Upper lobe of left lung (tissue), 6 donors: ENCODE data around the gene CACNB2. TPM values are rescaled to one million over a fixed set of nuclear protein-coding genes. Genes with fewer than 3 reads are reported as not detected.

ENCODE experiments used
- ATAC-seq, 2 donors: fragments of 200-7000 bp; cut with Tn5 transposase; one replicate each; pipeline ENCODE4 v1.9.1; 2022; ENCODE audit warnings: mild to moderate bottlenecking in 2 of 2, moderate library complexity in 2 of 2; ENCODE audit not compliant: low FRiP score in 2 of 2
- DNase-seq, 2 donors: peaks; one replicate each; pipeline ENCODE4 v3.0.0-alpha.2; 2019 to 2020
- H3K27ac ChIP-seq, 4 donors: fragments of 200-600 bp; sonication (generic); one replicate each; pipeline ENCODE4 v1.5.1; 2016 to 2019
- H3K27me3 ChIP-seq, 4 donors: fragments of 200-600 bp; sonication (generic); one replicate each; pipeline ENCODE4 v1.5.1; 2017 to 2019
- H3K36me3 ChIP-seq, 4 donors: fragments of 200-600 bp; sonication (generic); one replicate each; pipeline ENCODE4 v1.5.1; 2016 to 2019
- H3K4me1 ChIP-seq, 4 donors: fragments of 200-600 bp; sonication (generic); one replicate each; pipeline ENCODE4 v1.5.1; 2018 to 2019
- H3K4me3 ChIP-seq, 4 donors: fragments of 200-600 bp; sonication (generic); one replicate each; pipeline ENCODE4 v1.5.1; 2017 to 2019; ENCODE audit warnings: mild to moderate bottlenecking in 2 of 4, moderate library complexity in 1 of 4
- H3K9me3 ChIP-seq, 4 donors: fragments of 200-600 bp; sonication (generic); one replicate each; pipeline ENCODE4 v1.5.1; 2018 to 2019
- EP300 ChIP-seq, 4 donors: sonication (generic); formaldehyde crosslinking; IDR thresholded peaks; one replicate each; pipeline ENCODE4 v1.5.1; 2017; ENCODE audit warnings: antibody characterized with exemption in 4 of 4, control low read depth in 2 of 4
- POLR2A ChIP-seq, 4 donors: fragments of 450-650 bp; IDR thresholded peaks; one replicate each; pipeline ENCODE4 v1.5.1; 2016 to 2017; ENCODE audit warnings: antibody characterized with exemption in 4 of 4, mild to moderate bottlenecking in 2 of 4
- POLR2AphosphoS5 ChIP-seq, 2 donors: sonication (generic); formaldehyde crosslinking; IDR thresholded peaks; one replicate each; pipeline ENCODE4 v1.5.1; 2017; ENCODE audit warnings: antibody characterized with exemption in 2 of 2
- WGBS, 2 donors: methylation state at CpG; one replicate each; pipeline ENCODE4 v1.1.5; 2017 to 2018; 5-methylcytosine and 5-hydroxymethylcytosine counted together
- total RNA-seq, 6 donors: library from RNA; depleted of rRNA in 4 of 6; stranded (reverse); fragments of >200 nt in 4 of 6; gene quantifications; one replicate each; pipeline versions ENCODE4 v1.1.0 to v1.2.1, GENCODE V29; 2016 to 2021
- TF ChIP-seq, protein P1 (sequence below), 6 experiments: fragments of 450-650 bp in 4 of 6; fragments of 200-600 bp in 2 of 6; sonication (generic) in 2 of 6; IDR thresholded peaks; one replicate each; pipeline ENCODE4 v1.5.1; 2016 to 2019; ENCODE audit warnings: antibody characterized with exemption in 6 of 6
- donor health status: DM: no; HTN: no; CAD: no; lungs with moderate emphysema.
- donor health status: DM: no; HTN: yes; CAD: no; lungs with severe emphysema.

The CACNB2 gene
- total RNA-seq, 6 donors from 2014 or later, result 1.4 to 6.3 (median 2.9) TPM

GRCh38 chr10:18401416-18402195 is 261.4 kb downstream of the CACNB2 start:
- no peak for DNase-seq
- Histone ChIP-seq H3K27ac (no peak overlapping the region), H3K4me1 (peaks cover 0 to 8% (median 4%) of the 10 kb centered on the region in 4 donors), H3K9me3 (no peaks in the 10 kb centered on the region), H3K4me3 (no peak overlapping the region), H3K36me3 (no peaks in the 10 kb centered on the region), H3K27me3 (no peaks in the 10 kb centered on the region)
- TF ChIP-seq EP300 (IDR thresholded peaks at IDR 0.05), result no peak
- no peak for TF ChIP-seq POLR2A (IDR thresholded peaks at IDR 0.05)
- TF ChIP-seq POLR2AphosphoS5 (IDR thresholded peaks at IDR 0.05), result no peak
- TF ChIP-seq, protein P1, sequence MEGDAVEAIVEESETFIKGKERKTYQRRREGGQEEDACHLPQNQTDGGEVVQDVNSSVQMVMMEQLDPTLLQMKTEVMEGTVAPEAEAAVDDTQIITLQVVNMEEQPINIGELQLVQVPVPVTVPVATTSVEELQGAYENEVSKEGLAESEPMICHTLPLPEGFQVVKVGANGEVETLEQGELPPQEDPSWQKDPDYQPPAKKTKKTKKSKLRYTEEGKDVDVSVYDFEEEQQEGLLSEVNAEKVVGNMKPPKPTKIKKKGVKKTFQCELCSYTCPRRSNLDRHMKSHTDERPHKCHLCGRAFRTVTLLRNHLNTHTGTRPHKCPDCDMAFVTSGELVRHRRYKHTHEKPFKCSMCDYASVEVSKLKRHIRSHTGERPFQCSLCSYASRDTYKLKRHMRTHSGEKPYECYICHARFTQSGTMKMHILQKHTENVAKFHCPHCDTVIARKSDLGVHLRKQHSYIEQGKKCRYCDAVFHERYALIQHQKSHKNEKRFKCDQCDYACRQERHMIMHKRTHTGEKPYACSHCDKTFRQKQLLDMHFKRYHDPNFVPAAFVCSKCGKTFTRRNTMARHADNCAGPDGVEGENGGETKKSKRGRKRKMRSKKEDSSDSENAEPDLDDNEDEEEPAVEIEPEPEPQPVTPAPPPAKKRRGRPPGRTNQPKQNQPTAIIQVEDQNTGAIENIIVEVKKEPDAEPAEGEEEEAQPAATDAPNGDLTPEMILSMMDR (IDR thresholded peaks at IDR 0.05), result no peak
- 85 to 90% methylated on average over 12 of the region's 12 CpGs for WGBS, 2 donors
- ATAC-seq, result no peak

DNA sequence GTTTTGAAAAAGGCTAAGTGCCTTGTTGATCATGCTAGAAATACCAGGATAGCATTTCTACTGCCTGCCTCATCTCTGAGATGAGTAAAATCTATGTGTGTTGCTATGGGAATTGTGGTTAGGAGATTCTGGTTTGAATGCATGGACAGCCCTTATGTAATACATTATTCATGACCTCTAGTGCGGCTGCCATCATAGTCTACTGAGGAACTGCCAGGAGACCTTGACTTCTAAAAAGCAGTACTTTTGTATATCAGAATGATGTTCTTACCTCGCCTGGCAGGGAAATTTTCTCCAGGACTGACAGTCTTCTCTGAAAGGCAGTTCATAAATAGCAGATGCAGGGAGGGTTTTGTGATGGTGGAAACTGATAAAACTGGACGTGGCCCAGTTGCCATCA is 262.6 kb downstream of the CACNB2 start:
- H3K27me3 ChIP-seq, result no peaks in the 10 kb centered on the region
- H3K9me3 ChIP-seq, result no peaks in the 10 kb centered on the region
- TF ChIP-seq EP300 (IDR thresholded peaks at IDR 0.05), result no peak
- TF ChIP-seq POLR2AphosphoS5 (IDR thresholded peaks at IDR 0.05), result no peak
- TF ChIP-seq POLR2A (IDR thresholded peaks at IDR 0.05), result no peak
- TF ChIP-seq, protein P1 (IDR thresholded peaks at IDR 0.05), result no peak
- 86 to 88% methylated on average over 3 of the region's 3 CpGs for WGBS, 2 donors
- H3K4me1 ChIP-seq, result peaks cover 0 to 8% (median 4%) of the 10 kb centered on the region in 4 donors
- H3K27ac ChIP-seq, result no peak overlapping the region
- DNase-seq, result no peak
- no peak overlapping the region for H3K4me3 ChIP-seq
- H3K36me3 ChIP-seq, result no peaks in the 10 kb centered on the region
- no peak for ATAC-seq

- TF ChIP-seq EP300 (IDR thresholded peaks at IDR 0.05) (no peak), POLR2A (IDR thresholded peaks at IDR 0.05) (no peak), POLR2AphosphoS5 (IDR thresholded peaks at IDR 0.05) (no peak)
- TF ChIP-seq, protein P1 (IDR thresholded peaks at IDR 0.05), result no peak
- no peaks in the 10 kb centered on the region for H3K9me3 ChIP-seq
- 78 to 86% methylated on average over 5 of the region's 5 CpGs for WGBS, 2 donors
- peaks cover 0 to 8% (median 4%) of the 10 kb centered on the region in 4 donors for H3K4me1 ChIP-seq
- ATAC-seq (no peak), DNase-seq (no peak)
- H3K27me3 ChIP-seq, result no peaks in the 10 kb centered on the region
- no peak overlapping the region for H3K4me3 ChIP-seq
- H3K27ac ChIP-seq, result no peak overlapping the region
- no peaks in the 10 kb centered on the region for H3K36me3 ChIP-seq
Observed at GRCh38 chr10:18404530-18404929, 264.3 kb downstream of the CACNB2 start.

DNA sequence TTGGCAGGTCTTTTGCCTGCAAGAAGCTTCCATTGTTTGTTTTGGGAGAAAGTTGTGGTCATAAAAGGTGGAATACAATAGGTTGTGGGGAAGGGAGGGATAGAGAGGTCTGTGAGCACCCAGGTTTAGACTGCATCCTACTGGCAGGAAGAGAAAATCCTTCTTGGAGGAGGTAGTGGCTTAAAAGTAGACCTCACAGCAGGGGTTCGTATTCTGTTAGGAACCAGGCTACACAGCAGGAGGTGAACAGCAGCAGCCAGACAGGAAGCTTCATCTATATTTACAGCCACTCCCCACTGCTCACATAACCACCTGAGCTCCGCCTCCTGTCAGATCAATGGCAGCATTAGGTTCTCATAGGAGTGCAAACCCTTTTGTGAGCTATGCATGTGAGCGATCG is 265.9 kb downstream of the CACNB2 start:
- WGBS, 2 donors, result 92 to 93% methylated on average over 3 to 4 of the region's 4 CpGs
- ATAC-seq (no peak), DNase-seq (no peak)
- Histone ChIP-seq H3K27me3 (no peaks in the 10 kb centered on the region), H3K4me3 (no peak overlapping the region), H3K9me3 (no peaks in the 10 kb centered on the region), H3K27ac (no peak overlapping the region), H3K36me3 (no peaks in the 10 kb centered on the region), H3K4me1 (no peaks in the 10 kb centered on the region)
- TF ChIP-seq EP300 (IDR thresholded peaks at IDR 0.05), result no peak
- no peak for TF ChIP-seq POLR2A (IDR thresholded peaks at IDR 0.05)
- TF ChIP-seq, protein P1 (IDR thresholded peaks at IDR 0.05), result no peak
- TF ChIP-seq POLR2AphosphoS5 (IDR thresholded peaks at IDR 0.05), result no peak
